Thoracic aorta (tissue), 2 donors: ENCODE results near the gene HAVCR1. TPM values are rescaled to one million over a fixed set of nuclear protein-coding genes. Genes with fewer than 3 reads are reported as not detected.
"Not testable (repeated sequence)": the region's sequence is repeated elsewhere in the genome, so short reads cannot be mapped to it uniquely, and the experiment has no call there.

Experiments used
- ATAC-seq: fragments of 150-250 bp; one replicate; pipeline ENCODE4 v1.8.0; 2017; ENCODE audit warnings: low read depth; ENCODE audit not compliant: insufficient number of reproducible peaks, low FRiP score
- DNase-seq: peaks from one replicate; pipeline ENCODE4 v3.0.0-alpha.2; 2020; ENCODE audit warnings: low spot score
- H3K27ac ChIP-seq, 2 donors: fragments of 200-600 bp; sonication (generic); 1 replicate in 1 of 2; 2 replicates in 1 of 2; pipeline ENCODE4 v1.5.1; 2016; ENCODE audit warnings: mild to moderate bottlenecking in 2 of 2, moderate library complexity in 2 of 2
- H3K27me3 ChIP-seq: fragments of 200-600 bp; sonication (generic); replicated peaks from 2 replicates; pipeline ENCODE4 v1.6.0; 2016; ENCODE audit warnings: mild to moderate bottlenecking; ENCODE audit not compliant: insufficient read depth
- H3K36me3 ChIP-seq: fragments of 200-600 bp; sonication (generic); one replicate; pipeline ENCODE4 v1.5.1; 2016
- H3K4me1 ChIP-seq, 2 donors: fragments of 200-600 bp; sonication (generic); 1 replicate in 1 of 2; 2 replicates in 1 of 2; pipeline versions ENCODE4 v1.5.1 to v1.6.0; 2016; ENCODE audit warnings: low read depth in 2 of 2, mild to moderate bottlenecking in 1 of 2; ENCODE audit not compliant: control insufficient read depth in 1 of 2
- H3K4me3 ChIP-seq: fragments of 200-600 bp; sonication (generic); 2 replicates; pipeline ENCODE4 v1.5.1; 2016; ENCODE audit warnings: mild to moderate bottlenecking
- H3K9me3 ChIP-seq: fragments of 200-600 bp; sonication (generic); 2 replicates; pipeline ENCODE4 v1.5.1; 2016
- total RNA-seq, 2 donors: library from RNA; depleted of rRNA; stranded (reverse); fragments of >200 nt; gene quantifications; one replicate each; pipeline versions ENCODE4 v1.1.0 to v1.2.3, GENCODE V29; 2016
- TF ChIP-seq, protein P1 (sequence below): fragments of 200-600 bp; sonication (generic); IDR thresholded peaks from one replicate; pipeline ENCODE4 v1.5.1; 2019; ENCODE audit warnings: antibody characterized with exemption

Gene HAVCR1
- total RNA-seq, 2 donors from 2014 or later = 2.0 to 6.9 TPM

GRCh38 chr5:157029457-157029856, 29.5 kb downstream of the HAVCR1 start:
- no peak overlapping the region for H3K4me3 ChIP-seq
- ATAC-seq (no peak), DNase-seq (no peak)
- no peaks in the 10 kb centered on the region for H3K4me1 ChIP-seq
- H3K27me3 ChIP-seq = no peaks in the 10 kb centered on the region
- no peaks in the 10 kb centered on the region for H3K9me3 ChIP-seq
- no peaks in the 10 kb centered on the region for H3K36me3 ChIP-seq
- H3K27ac ChIP-seq = no peak overlapping the region
- TF ChIP-seq, protein P1, sequence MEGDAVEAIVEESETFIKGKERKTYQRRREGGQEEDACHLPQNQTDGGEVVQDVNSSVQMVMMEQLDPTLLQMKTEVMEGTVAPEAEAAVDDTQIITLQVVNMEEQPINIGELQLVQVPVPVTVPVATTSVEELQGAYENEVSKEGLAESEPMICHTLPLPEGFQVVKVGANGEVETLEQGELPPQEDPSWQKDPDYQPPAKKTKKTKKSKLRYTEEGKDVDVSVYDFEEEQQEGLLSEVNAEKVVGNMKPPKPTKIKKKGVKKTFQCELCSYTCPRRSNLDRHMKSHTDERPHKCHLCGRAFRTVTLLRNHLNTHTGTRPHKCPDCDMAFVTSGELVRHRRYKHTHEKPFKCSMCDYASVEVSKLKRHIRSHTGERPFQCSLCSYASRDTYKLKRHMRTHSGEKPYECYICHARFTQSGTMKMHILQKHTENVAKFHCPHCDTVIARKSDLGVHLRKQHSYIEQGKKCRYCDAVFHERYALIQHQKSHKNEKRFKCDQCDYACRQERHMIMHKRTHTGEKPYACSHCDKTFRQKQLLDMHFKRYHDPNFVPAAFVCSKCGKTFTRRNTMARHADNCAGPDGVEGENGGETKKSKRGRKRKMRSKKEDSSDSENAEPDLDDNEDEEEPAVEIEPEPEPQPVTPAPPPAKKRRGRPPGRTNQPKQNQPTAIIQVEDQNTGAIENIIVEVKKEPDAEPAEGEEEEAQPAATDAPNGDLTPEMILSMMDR = no peak

DNA sequence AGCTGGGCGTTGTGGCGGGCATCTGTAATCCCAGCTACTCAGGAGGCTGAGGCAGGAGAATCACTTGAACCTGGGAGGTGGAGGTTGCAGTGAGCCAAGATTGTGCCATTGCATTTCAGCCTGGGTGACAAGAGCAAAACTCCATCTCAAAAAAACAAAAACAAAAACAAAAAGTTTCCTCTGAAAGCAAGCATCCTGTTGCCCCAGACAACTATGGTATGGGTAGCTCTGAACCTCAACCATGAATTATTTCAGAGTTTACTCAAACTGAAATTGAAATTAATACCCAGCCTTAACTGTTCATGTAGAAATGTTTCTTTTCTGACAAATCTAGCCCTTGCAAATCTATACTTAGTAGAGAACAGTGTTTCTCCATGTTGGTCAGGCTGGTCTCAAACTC, 31.3 kb downstream of the HAVCR1 start:
- H3K27ac ChIP-seq, H3K27me3 ChIP-seq, DNase-seq, H3K9me3 ChIP-seq, H3K36me3 ChIP-seq, H3K4me3 ChIP-seq, H3K4me1 ChIP-seq, ATAC-seq: not testable (repeated sequence)

DNA sequence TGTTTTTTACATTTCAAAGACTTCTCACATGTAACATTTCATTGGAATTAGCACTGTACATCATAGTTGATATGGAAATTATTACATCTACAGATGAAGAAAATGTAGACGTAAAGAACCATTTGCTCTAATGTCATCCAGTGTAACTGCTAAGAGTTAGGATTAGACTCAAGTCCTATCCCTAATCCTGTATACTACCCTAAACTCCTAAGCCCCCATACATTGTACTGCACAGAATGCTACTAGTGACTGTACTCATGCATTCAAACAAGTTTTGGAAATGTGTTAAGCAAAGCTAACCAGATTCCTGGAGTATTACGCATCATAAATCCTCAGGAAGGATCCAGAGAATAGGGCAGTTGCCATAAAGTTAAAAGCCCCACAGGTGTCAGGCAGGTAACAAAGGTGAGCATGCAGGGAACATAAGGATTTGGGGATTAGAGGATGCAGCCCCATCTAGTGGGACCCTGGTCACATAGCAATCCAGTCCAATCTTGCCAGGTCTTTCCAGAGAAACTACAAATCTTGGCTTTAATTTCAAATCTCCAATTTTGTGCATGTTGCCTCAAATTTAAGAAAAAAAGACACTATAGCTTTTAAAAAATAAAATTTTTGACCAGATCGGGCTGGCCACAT, 32.0 kb downstream of the HAVCR1 start:
- no peak for DNase-seq
- TF ChIP-seq, protein P1 = no peak
- Histone ChIP-seq H3K4me3 (no peak overlapping the region), H3K9me3 (no peaks in the 10 kb centered on the region), H3K36me3 (no peaks in the 10 kb centered on the region), H3K27me3 (no peaks in the 10 kb centered on the region), H3K4me1 (no peaks in the 10 kb centered on the region), H3K27ac (no peak overlapping the region)
- no peak for ATAC-seq

GRCh38 chr5:157025093-157025698, 33.7 kb downstream of the HAVCR1 start:
- TF ChIP-seq, protein P1 = no peak
- no peaks in the 10 kb centered on the region for H3K9me3 ChIP-seq
- no peaks in the 10 kb centered on the region for H3K36me3 ChIP-seq
- H3K27ac ChIP-seq = no peak overlapping the region
- H3K27me3 ChIP-seq = no peaks in the 10 kb centered on the region
- DNase-seq = no peak
- H3K4me3 ChIP-seq = no peak overlapping the region
- ATAC-seq = no peak
- H3K4me1 ChIP-seq = no peaks in the 10 kb centered on the region

DNA sequence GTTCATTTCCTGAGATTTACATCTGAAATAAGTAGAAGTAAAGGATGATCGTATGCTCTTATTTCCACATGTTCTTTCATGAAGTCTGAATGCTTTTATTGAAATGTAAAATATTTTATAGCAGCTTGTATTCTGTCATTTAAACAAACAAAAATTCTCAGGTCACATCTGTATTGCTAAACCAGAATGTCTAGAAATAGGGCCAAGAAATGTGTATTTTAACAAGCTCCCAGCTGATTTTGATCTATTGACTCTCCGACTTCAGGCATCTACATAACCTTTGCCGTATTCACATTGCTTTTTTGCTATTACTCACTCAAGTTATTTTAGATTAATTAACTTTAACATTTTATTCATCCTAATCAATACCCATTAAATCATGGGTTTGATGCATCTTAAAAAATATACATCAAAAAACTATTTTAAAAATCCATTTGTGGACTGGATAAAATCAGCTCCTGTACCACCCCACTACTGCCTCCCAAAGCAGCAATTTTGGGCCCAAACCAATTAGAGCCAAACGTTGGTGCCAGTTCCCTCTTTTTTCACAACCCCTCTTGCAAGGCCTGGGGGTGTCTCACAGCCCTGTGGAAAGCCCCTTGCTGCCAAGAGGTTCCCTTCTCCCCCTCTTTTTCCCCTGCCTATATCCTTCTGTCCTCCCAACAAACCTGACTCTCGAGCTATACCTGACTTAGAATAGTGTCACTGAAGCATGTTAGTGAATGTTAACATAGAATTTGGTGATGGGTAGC, 34.5 kb downstream of the HAVCR1 start:
- Histone ChIP-seq H3K9me3 (no peaks in the 10 kb centered on the region), H3K27me3 (no peaks in the 10 kb centered on the region), H3K4me1 (no peaks in the 10 kb centered on the region), H3K36me3 (no peaks in the 10 kb centered on the region), H3K27ac (no peak overlapping the region), H3K4me3 (no peak overlapping the region)
- ATAC-seq = no peak
- DNase-seq = no peak
- TF ChIP-seq, protein P1 = no peak
